HCT116 (cell line): ENCODE measurements around the gene FUT6. TPM values are rescaled to one million over a fixed set of nuclear protein-coding genes. Genes with fewer than 3 reads are reported as not detected.

Experiments
- ATAC-seq: fragments of 200-7000 bp; cut with Tn5 transposase; 2 replicates; pipeline ENCODE4 v1.9.1; 2020; ENCODE audit warnings: mild to moderate bottlenecking, moderate library complexity
- BruUV-seq: library from RNA; stranded (reverse); fragments of 400-500 nt; replicated peaks from 2 replicates; lab custom pipeline; 2021; lab: Mats Ljungman, UMichigan
- CTCF ChIA-PET: fragments of 300-600 bp; sonication (Branson Sonifier 250); formaldehyde crosslinking; loops from one replicate; lab custom pipeline; 2021; ENCODE audit warnings: antibody characterized with exemption; lab: Charles Lee
- POLR2A ChIA-PET: fragments of 300-600, 350-600 bp; sonication (Branson Sonifier 250); formaldehyde crosslinking; loops from one replicate; lab custom pipeline; 2021; ENCODE audit warnings: antibody characterized with exemption; lab: Charles Lee
- RAD21 ChIA-PET, 2 experiments: fragments of 300-600 bp; sonication (Branson Sonifier 250); formaldehyde crosslinking; loops; one replicate each; lab custom pipeline; 2023; ENCODE audit warnings: low total read pairs in 2 of 2; ENCODE audit not compliant: uncharacterized antibody in 2 of 2, unreplicated experiment in 2 of 2, low non-redundant PET in 1 of 2; lab: Charles Lee
- DNase-seq: peaks from one replicate; pipeline ENCODE4 v3.0.0-alpha.2; 2010; ENCODE audit warnings: low read depth, low spot score
- H2AFZ ChIP-seq: fragments of 200-600 bp; shearing (Covaris generic), sonication (generic); 2 replicates; pipeline ENCODE4 v1.6.1; 2017; ENCODE audit warnings: low read depth, mixed run types, mixed read lengths, antibody characterized with exemption, low read length; ENCODE audit not compliant: poor library complexity, severe bottlenecking
- H3K27ac ChIP-seq: 2 replicates; pipeline ENCODE4 v1.5.1; 2012; ENCODE audit warnings: low read depth, low read length
- H3K27me3 ChIP-seq: fragments of 200-600 bp; sonication (generic); 2 replicates; pipeline ENCODE4 v1.6.1; 2016; ENCODE audit warnings: mixed run types, low read length, mixed read lengths; ENCODE audit not compliant: insufficient read depth
- H3K36me3 ChIP-seq, 2 experiments: fragments of 200-500 bp in 1 of 2; fragments of 200-600 bp in 1 of 2; sonication (Bioruptor generic) in 1 of 2; sonication (generic) in 1 of 2; 2 replicates each; pipeline versions ENCODE4 v1.5.1 to v1.6.1; 2014 to 2016; ENCODE audit warnings: low read length in 2 of 2, inconsistent platforms in 1 of 2, mixed read lengths in 1 of 2, mixed run types in 1 of 2; ENCODE audit not compliant: insufficient read depth in 2 of 2, control insufficient read depth in 1 of 2
- H3K4me1 ChIP-seq, 2 experiments: fragments of 200-600 bp in 1 of 2; sonication (generic) in 1 of 2; 2 replicates each; pipeline versions ENCODE4 v1.5.1 to v1.6.1; 2012 to 2017; ENCODE audit warnings: low read length in 2 of 2, inconsistent platforms in 1 of 2, mild to moderate bottlenecking in 1 of 2, mixed read lengths in 1 of 2, mixed run types in 1 of 2, moderate library complexity in 1 of 2; ENCODE audit not compliant: insufficient read depth in 2 of 2, control insufficient read depth in 1 of 2
- H3K4me2 ChIP-seq: fragments of 200-600 bp; sonication (generic); 2 replicates; pipeline ENCODE4 v1.6.1; 2017; ENCODE audit warnings: mixed run types, low read length, mixed read lengths
- H3K4me3 ChIP-seq, 2 experiments: fragments of 200-600 bp in 1 of 2; sonication (generic) in 1 of 2; replicated peaks in 1 of 2; 2 replicates each; pipeline ENCODE4 v1.5.1; 2011 to 2016; ENCODE audit warnings: low read length in 2 of 2, control low read depth in 1 of 2, low read depth in 1 of 2, mild to moderate bottlenecking in 1 of 2, mixed read lengths in 1 of 2, mixed run types in 1 of 2
- H3K79me2 ChIP-seq: fragments of 200-600 bp; sonication (generic); 2 replicates; pipeline ENCODE4 v1.6.1; 2017; ENCODE audit warnings: mild to moderate bottlenecking, mixed run types, low read length, moderate library complexity, mixed read lengths; ENCODE audit not compliant: insufficient read depth
- H3K9ac ChIP-seq: fragments of 200-600 bp; sonication (generic); 2 replicates; pipeline ENCODE4 v1.6.1; 2016; ENCODE audit warnings: low read length, mixed read lengths
- H3K9me2 ChIP-seq: fragments of 200-600 bp; sonication (generic), shearing (Covaris generic); 2 replicates; pipeline ENCODE4 v1.6.1; 2017; ENCODE audit warnings: mixed run types, mild to moderate bottlenecking, moderate library complexity; ENCODE audit not compliant: insufficient read depth
- H3K9me3 ChIP-seq, 2 experiments: fragments of 200-500 bp in 1 of 2; fragments of 200-600 bp in 1 of 2; sonication (Bioruptor generic) in 1 of 2; sonication (generic) in 1 of 2; 2 replicates each; pipeline ENCODE4 v1.6.1; 2014 to 2017; ENCODE audit warnings: low read length in 2 of 2, mixed read lengths in 2 of 2, inconsistent platforms in 1 of 2, low read depth in 1 of 2, mild to moderate bottlenecking in 1 of 2, mixed run types in 1 of 2, moderate library complexity in 1 of 2; ENCODE audit not compliant: control insufficient read depth in 1 of 2, insufficient read depth in 1 of 2
- H4K20me1 ChIP-seq: fragments of 200-600 bp; sonication (generic), shearing (Covaris generic); 2 replicates; pipeline ENCODE4 v1.6.1; 2017; ENCODE audit warnings: mixed run types, mild to moderate bottlenecking, moderate library complexity; ENCODE audit not compliant: insufficient read depth
- ATF3 ChIP-seq: IDR thresholded peaks from 2 replicates; pipeline ENCODE4 v1.6.1; 2012
- CBX3 ChIP-seq: IDR thresholded peaks from 2 replicates; pipeline ENCODE4 v1.6.1; 2012; ENCODE audit warnings: low read depth
- CTCF ChIP-seq, 3 experiments: fragments of 200-600 bp in 1 of 3; sonication (generic) in 1 of 3; IDR thresholded peaks in 2 of 3; conservative IDR thresholded peaks in 1 of 3; 2 replicates each; pipeline ENCODE4 v1.5.1; 2012 to 2017; ENCODE audit warnings: low read depth in 2 of 3, low read length in 2 of 3, antibody characterized with exemption in 1 of 3, borderline replicate concordance in 1 of 3, control low read depth in 1 of 3, mild to moderate bottlenecking in 1 of 3, mixed read lengths in 1 of 3, mixed run types in 1 of 3, moderate library complexity in 1 of 3; ENCODE audit not compliant: insufficient read depth in 1 of 3
- EGR1 ChIP-seq: IDR thresholded peaks from 2 replicates; pipeline ENCODE4 v1.6.1; 2012; ENCODE audit warnings: low read depth
- EZH2 ChIP-seq: fragments of 200-600 bp; sonication (generic); IDR thresholded peaks from 2 replicates; pipeline ENCODE4 v1.6.1; 2017; ENCODE audit warnings: antibody characterized with exemption, mixed run types
- EZH2phosphoT487 ChIP-seq: fragments of 200-600 bp; IDR thresholded peaks from 2 replicates; pipeline ENCODE4 v1.6.1; 2018; ENCODE audit warnings: antibody characterized with exemption, borderline replicate concordance
- FOSL1 ChIP-seq: IDR thresholded peaks from 2 replicates; pipeline ENCODE4 v1.6.1; 2012; ENCODE audit warnings: low read depth
- POLR2AphosphoS5 ChIP-seq: IDR thresholded peaks from 2 replicates; pipeline ENCODE4 v1.6.1; 2011; ENCODE audit warnings: mild to moderate bottlenecking, low read depth, low read length, moderate library complexity
- SIN3A ChIP-seq: IDR thresholded peaks from 2 replicates; pipeline ENCODE4 v1.6.1; 2012; ENCODE audit warnings: low read depth
- SP1 ChIP-seq: IDR thresholded peaks from 2 replicates; pipeline ENCODE4 v1.6.1; 2012; ENCODE audit warnings: low read depth
- YY1 ChIP-seq: IDR thresholded peaks from 2 replicates; pipeline ENCODE4 v1.6.1; 2011; ENCODE audit warnings: low read length, low read depth, moderate library complexity, mild to moderate bottlenecking; ENCODE audit not compliant: insufficient replicate concordance; ENCODE audit errors: extremely low read depth
- ZBTB33 ChIP-seq: IDR thresholded peaks from 2 replicates; pipeline ENCODE4 v1.6.1; 2011; ENCODE audit warnings: mild to moderate bottlenecking, low read length, moderate library complexity; ENCODE audit not compliant: insufficient replicate concordance; ENCODE audit errors: extremely low read depth
- ZFX ChIP-seq: fragments of 450-650 bp; IDR thresholded peaks from 2 replicates; pipeline ENCODE4 v1.6.1; 2017
- ZNF274 ChIP-seq: fragments of 200-500 bp; sonication (Bioruptor generic); IDR thresholded peaks from 2 replicates; pipeline ENCODE4 v1.6.1; 2014; ENCODE audit warnings: mild to moderate bottlenecking, low read depth, low read length, inconsistent platforms
- intact Hi-C: fragments of 100-400 bp; cut with micrococcal nuclease; formaldehyde crosslinking; loops from 2 replicates; pipeline ENCODE4 v1.10.0; 2022
- total RNA-seq: library from RNA; stranded (reverse); gene quantifications from one replicate; pipeline ENCODE4 v1.2.1, GENCODE V29; 2021; ENCODE audit not compliant: unreplicated experiment
- TF ChIP-seq, protein P1 (sequence below): IDR thresholded peaks from 2 replicates; pipeline ENCODE4 v1.6.1; 2012
- TF ChIP-seq, protein P2 (sequence below): IDR thresholded peaks from 2 replicates; pipeline ENCODE4 v1.6.1; 2012; ENCODE audit warnings: low read depth

FUT6 gene
- total RNA-seq, 1 experiment from 2014 or later = not detected

DNA sequence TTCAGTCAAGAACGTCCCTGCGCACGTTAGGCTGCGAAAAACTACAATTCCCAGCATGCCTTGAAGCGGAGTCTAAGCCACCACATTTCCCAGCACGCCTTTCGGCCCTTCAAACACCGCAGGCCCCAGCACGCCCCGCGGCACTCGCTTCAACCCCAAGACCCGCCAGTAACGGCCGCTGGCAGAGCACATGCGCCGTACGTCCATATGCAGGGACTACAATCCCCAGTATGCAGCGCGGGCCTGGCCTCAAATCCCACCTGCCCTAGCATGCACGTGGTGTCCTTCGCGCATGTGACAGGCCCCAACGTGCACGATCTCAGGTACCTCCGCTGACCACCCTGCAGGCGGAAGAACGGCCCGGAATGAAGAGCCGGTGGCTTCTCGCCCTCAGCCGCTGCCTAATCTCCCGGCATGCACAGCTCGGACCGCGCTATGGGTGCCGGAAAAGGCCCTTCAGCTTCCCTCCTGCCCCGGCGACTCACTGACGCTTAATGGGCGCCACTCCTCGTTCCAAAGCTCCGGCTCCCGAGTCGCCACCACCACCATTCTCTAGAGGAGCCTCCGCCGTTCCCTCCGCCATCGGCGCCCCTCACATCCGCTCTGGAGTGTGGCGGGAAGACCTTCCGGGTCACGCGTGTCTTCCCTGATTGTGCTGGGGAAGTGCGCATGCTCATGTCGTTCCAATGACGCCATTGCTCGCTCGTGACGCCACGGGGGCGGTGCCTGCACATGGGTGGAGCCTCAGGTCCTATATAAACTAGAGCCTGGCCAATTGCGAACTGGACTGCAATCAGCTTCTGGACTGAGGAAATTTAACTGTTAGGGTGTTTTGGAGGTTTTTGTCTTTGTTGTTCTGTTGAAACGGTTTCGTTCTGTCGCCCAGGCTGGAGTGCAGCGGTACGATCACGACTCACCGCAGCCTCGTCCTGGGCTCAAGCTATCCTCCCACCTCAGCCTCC, 48.7 kb downstream of the FUT6 start, which contains the start of gene DUS3L:
Gene DUS3L (minus strand): TSS at position 605 of the 962 bp plus-strand sequence. CDS start 22 bp downstream, at position 583.
- no peaks in the 10 kb centered on the region; the same call in 1 of the 2 replicates for H4K20me1 ChIP-seq
- H3K4me3 ChIP-seq = peak within 1 kb of the TSS; percentile 72 to 85
- H3K27ac ChIP-seq = peak within 1 kb of the TSS; percentile 96
- ChIA-PET POLR2A (interaction anchor here (0.6 to 2.5 kb wide), 8 partner anchors 13 to 113 kb away, joined by 3 to 14 read pairs (median 6); partner anchors contain the start of genes CATSPERD, LONP1, NDUFA11 and NRTN), CTCF (interaction anchor here (0.7 to 5.5 kb wide), 4 partner anchors 13 to 104 kb away, joined by 4 to 49 read pairs (median 4); no protein-coding TSS in a partner anchor), RAD21 (no interaction called here)
- peaks cover 26% of the 10 kb centered on the region for H3K79me2 ChIP-seq
- no peaks in the 10 kb centered on the region for H3K9me3 ChIP-seq
- peak within 1 kb of the TSS; percentile 76 for H3K4me2 ChIP-seq
- H3K36me3 ChIP-seq = peaks cover 29 to 39% of the 10 kb centered on the region in 2 experiments; a peak in 3 of 4 replicates
- TSS peak; percentile 84 for BruUV-seq
- no peak within 1 kb of the TSS for H2AFZ ChIP-seq
- intact Hi-C loops = loop anchor here (1.0 to 2.0 kb wide), 4 partner anchors 18 to 110 kb away; partner anchors contain the start of genes CATSPERD, HSD11B1L, LONP1 and MICOS13
- no peaks in the 10 kb centered on the region for H3K27me3 ChIP-seq
- DNase-seq = peak; percentile 97
- H3K4me1 ChIP-seq = peaks cover 9 to 22% of the 10 kb centered on the region in 2 experiments; a peak in 3 of 4 replicates
- no peaks in the 10 kb centered on the region for H3K9me2 ChIP-seq
- peak; percentile 91 for ATAC-seq
- peak within 1 kb of the TSS; percentile 96 for H3K9ac ChIP-seq
- TF ChIP-seq EZH2 (no peak), FOSL1 (no peak), ZNF274 (no peak), YY1 (peak; percentile 54), POLR2AphosphoS5 (peak; percentile 81), CTCF (IDR thresholded peaks at IDR 0.05 in 2 of 3, conservative IDR thresholded peaks at IDR 0.05 in 1 of 3; ENCODE audit: borderline replicate concordance in 1 of 3, insufficient read depth in 1 of 3, low read depth in 2 of 3, low read length in 2 of 3) (no peak), SP1 (peak; percentile 70), CBX3 (0 out of 2 replicates have a peak, but pooled peaks have one; percentile 74), ZBTB33 (peak; percentile 65), ATF3 (no peak), ZFX (peak; percentile 66; the same call in 1 of the 2 replicates), EZH2phosphoT487 (no peak), EGR1 (no peak), SIN3A (peak; percentile 82; the same call in 1 of the 2 replicates)
- TF ChIP-seq, protein P1, sequence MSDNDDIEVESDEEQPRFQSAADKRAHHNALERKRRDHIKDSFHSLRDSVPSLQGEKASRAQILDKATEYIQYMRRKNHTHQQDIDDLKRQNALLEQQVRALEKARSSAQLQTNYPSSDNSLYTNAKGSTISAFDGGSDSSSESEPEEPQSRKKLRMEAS = peak; percentile 99
- TF ChIP-seq, protein P2, sequence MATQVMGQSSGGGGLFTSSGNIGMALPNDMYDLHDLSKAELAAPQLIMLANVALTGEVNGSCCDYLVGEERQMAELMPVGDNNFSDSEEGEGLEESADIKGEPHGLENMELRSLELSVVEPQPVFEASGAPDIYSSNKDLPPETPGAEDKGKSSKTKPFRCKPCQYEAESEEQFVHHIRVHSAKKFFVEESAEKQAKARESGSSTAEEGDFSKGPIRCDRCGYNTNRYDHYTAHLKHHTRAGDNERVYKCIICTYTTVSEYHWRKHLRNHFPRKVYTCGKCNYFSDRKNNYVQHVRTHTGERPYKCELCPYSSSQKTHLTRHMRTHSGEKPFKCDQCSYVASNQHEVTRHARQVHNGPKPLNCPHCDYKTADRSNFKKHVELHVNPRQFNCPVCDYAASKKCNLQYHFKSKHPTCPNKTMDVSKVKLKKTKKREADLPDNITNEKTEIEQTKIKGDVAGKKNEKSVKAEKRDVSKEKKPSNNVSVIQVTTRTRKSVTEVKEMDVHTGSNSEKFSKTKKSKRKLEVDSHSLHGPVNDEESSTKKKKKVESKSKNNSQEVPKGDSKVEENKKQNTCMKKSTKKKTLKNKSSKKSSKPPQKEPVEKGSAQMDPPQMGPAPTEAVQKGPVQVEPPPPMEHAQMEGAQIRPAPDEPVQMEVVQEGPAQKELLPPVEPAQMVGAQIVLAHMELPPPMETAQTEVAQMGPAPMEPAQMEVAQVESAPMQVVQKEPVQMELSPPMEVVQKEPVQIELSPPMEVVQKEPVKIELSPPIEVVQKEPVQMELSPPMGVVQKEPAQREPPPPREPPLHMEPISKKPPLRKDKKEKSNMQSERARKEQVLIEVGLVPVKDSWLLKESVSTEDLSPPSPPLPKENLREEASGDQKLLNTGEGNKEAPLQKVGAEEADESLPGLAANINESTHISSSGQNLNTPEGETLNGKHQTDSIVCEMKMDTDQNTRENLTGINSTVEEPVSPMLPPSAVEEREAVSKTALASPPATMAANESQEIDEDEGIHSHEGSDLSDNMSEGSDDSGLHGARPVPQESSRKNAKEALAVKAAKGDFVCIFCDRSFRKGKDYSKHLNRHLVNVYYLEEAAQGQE = no peak
